A549 (cell line): ENCODE measurements around the gene EMC8.

ENCODE experiments used
- CTCF ChIP-seq: fragments of >200 bp; sonication (Bioruptor Twin); formaldehyde crosslinking; IDR thresholded peaks from 3 replicates; pipeline ENCODE4 v1.5.1; 2016
- EP300 ChIP-seq, 2 experiments: fragments of >200 bp; sonication (Bioruptor Twin); formaldehyde crosslinking; IDR thresholded peaks; 2 replicates in 1 of 2; 3 replicates in 1 of 2; pipeline ENCODE4 v1.6.1; 2016 to 2017
- MAX ChIP-seq: IDR thresholded peaks from 2 replicates; pipeline ENCODE4 v1.6.1; 2012
- NPAS2 ChIP-seq: fragments of 250-450 bp; sonication (Bioruptor Pico); IDR thresholded peaks from 2 replicates; pipeline ENCODE4 v1.8.0; 2022; ENCODE audit warnings: mild to moderate bottlenecking, moderate library complexity, borderline replicate concordance
- NR3C1 ChIP-seq: fragments of >200 bp; sonication (Bioruptor Twin); formaldehyde crosslinking; IDR thresholded peaks from 3 replicates; pipeline ENCODE4 v1.6.1; 2017
- PBX3 ChIP-seq: IDR thresholded peaks from 2 replicates; pipeline ENCODE4 v1.6.1; 2012
- POLR2A ChIP-seq: IDR thresholded peaks from 2 replicates; pipeline ENCODE4 v1.6.1; 2012; ENCODE audit warnings: mild to moderate bottlenecking, low read length
- POLR2AphosphoS2 ChIP-seq: conservative IDR thresholded peaks from 2 replicates; pipeline ENCODE4 v1.6.1; 2012; ENCODE audit warnings: low read length, improper control_type of control experiment, inconsistent platforms
- RARB ChIP-seq: fragments of 250-450 bp; sonication (Bioruptor Pico); IDR thresholded peaks from 2 replicates; pipeline ENCODE4 v1.8.0; 2021; ENCODE audit warnings: mild to moderate bottlenecking, moderate library complexity
- RCOR1 ChIP-seq: fragments of 150-350 bp; IDR thresholded peaks from 2 replicates; pipeline ENCODE4 v1.6.1; 2014; ENCODE audit warnings: antibody characterized with exemption, low read length, low read depth
- RFX5 ChIP-seq: fragments of 450-650 bp; IDR thresholded peaks from 2 replicates; pipeline ENCODE4 v1.7.1; 2014; ENCODE audit warnings: antibody characterized with exemption, mild to moderate bottlenecking, moderate library complexity

- TF ChIP-seq CTCF (no peak), NR3C1 (no peak), EP300 (IDR thresholded peaks at IDR 0.05) (no peak), RCOR1 (no peak), NPAS2 (CRISPR knock-in tag) (no peak), POLR2A (no peak), RARB (no peak), POLR2AphosphoS2 (no peak), MAX (no peak), RFX5 (no peak), PBX3 (no peak)
Measured at GRCh38 chr16:85838381-85838780, 39.0 kb upstream of the EMC8 start.
